GM12874 (cell line): Measurements from ENCODE around the gene ITM2B.

Source experiments
- CTCF ChIP-seq: IDR thresholded peaks from 2 replicates; pipeline ENCODE4 v1.5.1; 2011; ENCODE audit warnings: low read depth, mild to moderate bottlenecking, control low read depth, low read length, moderate library complexity; ENCODE audit not compliant: insufficient read depth

ITM2B gene

DNA sequence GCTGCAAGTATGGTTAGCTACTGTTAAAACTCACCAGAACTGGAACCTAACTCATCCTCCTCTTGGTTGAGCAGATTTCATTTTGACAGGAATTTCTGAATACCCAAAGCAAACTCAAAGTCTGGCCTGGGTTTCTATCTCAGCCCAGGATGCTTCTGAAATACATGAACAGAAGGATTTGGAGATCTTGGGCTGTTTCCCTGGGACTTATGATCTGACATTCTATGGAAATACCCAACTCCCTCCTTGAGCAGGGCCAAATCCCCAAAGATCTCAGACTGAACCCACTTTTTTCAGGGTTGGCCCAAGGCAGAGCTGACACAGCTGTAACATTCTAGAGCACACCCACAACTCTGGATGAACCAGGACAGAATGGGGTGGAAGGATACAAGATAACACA, 1.1 kb upstream of the ITM2B start:
- TF ChIP-seq CTCF: no peak

DNA sequence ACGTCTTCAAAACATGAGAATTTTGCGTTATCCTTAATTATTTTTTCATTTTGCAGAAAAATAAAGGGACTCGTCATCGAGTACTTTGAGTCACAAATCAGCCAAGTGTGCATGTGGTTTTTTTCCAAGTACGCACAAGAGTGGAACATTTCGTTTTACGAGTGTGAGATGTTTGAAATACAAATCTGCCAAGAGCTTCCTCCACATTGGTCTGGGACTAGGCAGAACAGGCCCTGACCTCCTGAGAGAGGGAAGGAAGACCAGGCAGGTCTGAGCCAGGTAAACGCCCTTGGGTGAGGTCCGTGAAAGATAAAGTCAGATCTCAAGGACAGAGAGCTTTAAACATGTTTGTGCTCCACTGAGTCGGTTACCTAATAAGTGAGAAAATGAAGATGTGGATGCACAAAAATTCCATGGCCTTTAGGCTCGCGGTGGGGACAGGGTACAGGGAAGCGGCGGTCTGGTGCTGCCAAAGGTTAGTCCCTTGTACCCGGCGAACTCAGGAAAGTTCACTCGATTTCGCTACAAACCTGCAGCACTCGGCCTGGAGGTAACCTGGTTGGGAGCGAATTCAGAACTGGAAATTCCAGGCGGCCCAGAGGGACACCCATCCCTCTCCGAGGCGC, 473 bp upstream of the ITM2B start:
- TF ChIP-seq CTCF: no peak

DNA sequence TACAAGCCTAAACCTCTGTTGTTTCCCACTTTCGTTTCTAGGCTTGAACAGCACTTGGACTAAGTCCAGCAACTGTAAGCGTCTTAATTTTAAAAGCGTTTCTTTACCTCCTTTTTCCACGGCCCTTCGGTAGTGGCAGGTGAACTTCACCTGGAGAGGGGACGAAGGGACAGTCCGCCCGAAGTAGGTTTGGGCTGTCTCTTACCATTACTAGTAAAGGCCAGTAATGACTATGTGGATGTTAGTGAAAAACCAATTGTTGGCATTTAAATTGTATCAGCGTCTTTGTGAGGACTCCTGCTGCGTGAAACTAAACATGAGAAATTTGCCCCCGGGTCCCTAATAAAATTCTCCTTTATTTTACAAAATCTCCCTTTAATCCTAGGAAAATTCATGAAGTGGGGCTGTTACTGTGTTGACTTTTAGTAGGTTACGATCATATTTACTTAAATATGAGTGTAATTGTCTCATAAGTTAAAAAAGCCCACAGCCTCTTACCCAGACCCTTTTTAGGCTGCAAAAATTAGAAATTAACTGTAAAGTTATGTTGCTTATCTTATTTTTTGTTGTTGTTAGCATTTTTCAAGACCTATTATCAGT, 983 bp downstream of the ITM2B start:
- no peak for TF ChIP-seq CTCF

DNA sequence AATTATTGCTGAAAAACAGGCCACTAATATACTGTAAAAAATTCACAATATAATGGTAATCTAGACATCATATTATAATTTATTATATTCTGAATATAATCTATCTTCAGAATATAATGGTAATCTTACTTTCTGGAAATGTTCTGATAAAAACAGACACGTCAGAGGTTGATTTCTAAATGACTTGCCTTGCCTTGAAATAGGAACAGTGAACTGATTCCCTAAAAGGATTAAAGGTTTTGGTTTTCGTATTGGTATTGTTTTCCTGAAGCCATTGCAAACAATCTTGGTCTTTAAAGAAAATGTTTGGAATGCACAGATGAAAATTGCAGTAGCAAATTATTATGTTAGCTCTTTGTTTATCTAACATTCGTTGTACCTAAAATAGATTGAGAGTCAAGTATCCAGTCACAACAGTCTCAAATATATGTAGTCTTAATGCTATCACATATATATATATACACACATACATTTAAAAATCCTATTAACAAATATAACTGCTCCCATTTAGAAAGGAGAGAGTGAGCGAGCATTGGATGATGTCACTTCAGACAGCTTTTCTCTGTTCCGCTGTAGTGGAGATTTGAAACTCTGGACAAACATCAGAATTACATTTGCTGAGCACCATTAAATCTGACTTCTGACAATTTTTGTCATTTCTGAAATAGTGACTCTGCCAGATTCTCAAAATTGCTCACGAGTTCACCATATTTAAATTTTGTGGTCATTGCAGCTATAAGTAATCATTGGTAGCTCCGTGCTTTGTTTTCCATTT, 1.7 kb downstream of the ITM2B start:
- no peak for TF ChIP-seq CTCF

DNA sequence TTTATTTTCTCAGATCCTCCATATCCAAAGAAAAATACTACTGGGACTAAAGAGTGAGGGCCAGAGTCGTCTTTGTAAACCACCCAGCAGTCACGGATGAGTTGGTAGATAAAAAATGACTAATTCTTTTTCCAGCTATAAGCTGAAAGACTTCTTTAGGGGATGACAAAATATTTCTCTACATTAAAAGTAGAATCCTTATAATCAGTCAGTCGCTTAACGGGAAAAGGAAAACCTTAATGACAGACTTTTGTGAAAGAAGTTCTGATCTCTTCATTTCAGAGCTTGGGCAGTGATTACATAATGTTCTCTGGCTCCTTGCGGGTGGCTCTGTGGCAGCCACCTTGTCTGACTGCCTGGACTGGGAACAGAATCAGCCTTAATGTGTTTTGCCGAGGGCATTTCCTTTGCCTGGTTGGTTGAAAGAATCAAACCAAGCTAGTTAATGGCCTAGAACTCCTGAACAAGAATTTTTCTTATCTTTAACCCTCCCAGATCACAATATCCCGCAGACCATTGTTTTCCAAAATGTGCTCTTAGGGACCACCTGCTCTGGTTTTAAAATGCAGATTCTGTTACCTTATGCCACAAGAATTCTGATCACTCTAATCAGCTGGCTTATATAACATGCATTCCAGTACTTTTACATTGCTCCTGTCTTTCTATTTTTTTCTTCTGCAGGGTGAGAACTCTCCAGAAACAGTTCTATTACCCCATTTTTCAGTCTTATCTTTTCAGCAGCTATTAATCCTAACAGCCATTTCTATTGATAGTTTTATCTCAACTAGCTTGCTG, 2.5 kb downstream of the ITM2B start:
- no peak for TF ChIP-seq CTCF

DNA sequence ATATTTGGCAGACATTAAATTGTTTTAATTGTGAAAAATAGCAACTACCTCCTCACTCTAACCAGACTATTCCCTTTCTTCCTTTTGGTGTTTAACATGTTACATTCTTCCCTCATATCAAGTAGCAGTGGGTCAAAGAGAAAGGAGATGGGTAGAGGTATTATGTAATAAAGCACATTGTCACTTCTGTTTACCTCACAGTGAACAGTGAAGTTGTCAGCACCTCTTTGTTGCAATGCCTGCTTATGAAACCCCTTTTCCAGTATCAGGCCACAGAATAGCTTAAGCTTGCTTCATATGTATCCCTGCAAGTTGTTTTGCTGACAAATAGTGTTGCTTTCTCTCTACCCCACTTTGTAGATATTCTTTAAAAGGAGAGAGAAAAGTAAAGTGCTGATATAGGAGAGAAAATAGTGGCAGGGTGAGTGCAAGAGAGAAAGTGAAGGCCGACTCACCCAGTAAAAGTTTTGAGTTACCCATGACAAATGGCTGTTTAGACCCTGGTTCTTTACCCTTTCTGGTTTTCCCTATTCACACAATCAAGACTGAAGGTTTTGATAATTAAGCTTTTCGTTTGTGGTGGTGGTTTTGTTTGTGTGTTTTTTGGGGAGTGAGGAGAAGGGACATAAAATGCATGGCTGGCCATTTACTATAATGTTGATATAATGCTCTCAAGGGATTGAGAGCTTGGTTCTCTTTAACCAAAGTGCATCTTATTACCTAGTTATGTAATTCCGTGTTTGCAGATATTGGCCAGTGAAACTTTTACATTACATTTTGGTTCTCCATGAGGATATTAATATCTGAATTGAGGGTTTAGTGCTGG, 3.7 kb downstream of the ITM2B start:
- no peak for TF ChIP-seq CTCF
